SU-DHL-6 (cell line): ENCODE results near the gene SAFB.

Experiments
- CTCF ChIP-seq: fragments of 200-600 bp; sonication (generic); IDR thresholded peaks from one replicate; pipeline ENCODE4 v1.5.1; 2017; ENCODE audit warnings: antibody characterized with exemption, mild to moderate bottlenecking, low read length, moderate library complexity; ENCODE audit not compliant: insufficient read depth, poor library complexity, severe bottlenecking
- EZH2phosphoT487 ChIP-seq: fragments of 200-600 bp; sonication (generic), shearing (Covaris generic); conservative IDR thresholded peaks from 2 replicates; pipeline ENCODE4 v1.6.1; 2018; ENCODE audit warnings: mild to moderate bottlenecking, antibody characterized with exemption, low read length, moderate library complexity, mixed read lengths

GRCh38 chr19:5579286-5579685 is 43.6 kb upstream of the SAFB start:
- TF ChIP-seq EZH2phosphoT487 (no peak), CTCF (no peak)
